SU-DHL-6 (cell line): ENCODE measurements around the gene ZSCAN22.

ENCODE experiments used
- H2AFZ ChIP-seq: fragments of 200-600 bp; sonication (generic); 2 replicates; pipeline ENCODE4 v1.6.1; 2014; ENCODE audit warnings: low read depth, mild to moderate bottlenecking, moderate library complexity, mixed read lengths, antibody characterized with exemption, low read length; ENCODE audit not compliant: severe bottlenecking
- H3F3A ChIP-seq: fragments of 200-600 bp; shearing (Covaris generic); 2 replicates; pipeline ENCODE4 v1.6.0; 2016; ENCODE audit warnings: antibody characterized with exemption, mild to moderate bottlenecking; ENCODE audit not compliant: insufficient read depth
- H3K27ac ChIP-seq: fragments of 200-600 bp; sonication (generic); 2 replicates; pipeline ENCODE4 v1.5.1; 2016; ENCODE audit warnings: low read depth, mild to moderate bottlenecking, low read length, moderate library complexity, mixed read lengths
- H3K27me3 ChIP-seq: fragments of 200-600 bp; sonication (generic), shearing (Covaris generic); 2 replicates; pipeline ENCODE4 v1.6.0; 2014; ENCODE audit warnings: mild to moderate bottlenecking, low read length
- H3K36me3 ChIP-seq: fragments of 200-600 bp; sonication (generic); 2 replicates; pipeline ENCODE4 v1.6.1; 2014; ENCODE audit warnings: mild to moderate bottlenecking, low read length, mixed read lengths
- H3K4me2 ChIP-seq: fragments of 300-600, 200-600 bp; shearing (Covaris generic), sonication (generic); 2 replicates; pipeline ENCODE4 v1.6.0; 2014; ENCODE audit warnings: low read length, low read depth, mild to moderate bottlenecking; ENCODE audit not compliant: poor library complexity, severe bottlenecking
- H3K4me3 ChIP-seq: fragments of 200-600 bp; sonication (generic); 2 replicates; pipeline ENCODE4 v1.5.1; 2014; ENCODE audit warnings: antibody characterized with exemption, low read length, mild to moderate bottlenecking, mixed read lengths; ENCODE audit not compliant: insufficient read depth, poor library complexity, severe bottlenecking
- H3K79me2 ChIP-seq: fragments of 200-600 bp; sonication (generic); 2 replicates; pipeline ENCODE4 v1.6.1; 2014; ENCODE audit warnings: mild to moderate bottlenecking, low read length, moderate library complexity; ENCODE audit not compliant: insufficient read depth
- H3K9ac ChIP-seq: fragments of 200-600 bp; sonication (generic); 2 replicates; pipeline ENCODE4 v1.7.0; 2014; ENCODE audit warnings: mild to moderate bottlenecking, low read length
- H3K9me2 ChIP-seq: fragments of 200-600 bp; sonication (generic); replicated peaks from 2 replicates; pipeline ENCODE4 v1.6.1; 2014; ENCODE audit warnings: low read length; ENCODE audit not compliant: insufficient read depth
- H3K9me3 ChIP-seq: fragments of 200-600 bp; sonication (generic); 2 replicates; pipeline ENCODE4 v1.6.1; 2014; ENCODE audit warnings: low read length, mixed read lengths; ENCODE audit not compliant: insufficient read depth
- H4K20me1 ChIP-seq: fragments of 200-600 bp; sonication (generic); 2 replicates; pipeline ENCODE4 v1.6.1; 2014; ENCODE audit warnings: low read depth, mild to moderate bottlenecking, antibody characterized with exemption, low read length, moderate library complexity, mixed read lengths
- EZH2phosphoT487 ChIP-seq: fragments of 200-600 bp; sonication (generic), shearing (Covaris generic); conservative IDR thresholded peaks from 2 replicates; pipeline ENCODE4 v1.6.1; 2018; ENCODE audit warnings: mild to moderate bottlenecking, antibody characterized with exemption, low read length, moderate library complexity, mixed read lengths
- TF ChIP-seq, protein P1 (sequence below): fragments of 200-600 bp; sonication (generic); IDR thresholded peaks from one replicate; pipeline ENCODE4 v1.5.1; 2017; ENCODE audit warnings: antibody characterized with exemption, mild to moderate bottlenecking, low read length, moderate library complexity; ENCODE audit not compliant: insufficient read depth, poor library complexity, severe bottlenecking

The ZSCAN22 gene

DNA sequence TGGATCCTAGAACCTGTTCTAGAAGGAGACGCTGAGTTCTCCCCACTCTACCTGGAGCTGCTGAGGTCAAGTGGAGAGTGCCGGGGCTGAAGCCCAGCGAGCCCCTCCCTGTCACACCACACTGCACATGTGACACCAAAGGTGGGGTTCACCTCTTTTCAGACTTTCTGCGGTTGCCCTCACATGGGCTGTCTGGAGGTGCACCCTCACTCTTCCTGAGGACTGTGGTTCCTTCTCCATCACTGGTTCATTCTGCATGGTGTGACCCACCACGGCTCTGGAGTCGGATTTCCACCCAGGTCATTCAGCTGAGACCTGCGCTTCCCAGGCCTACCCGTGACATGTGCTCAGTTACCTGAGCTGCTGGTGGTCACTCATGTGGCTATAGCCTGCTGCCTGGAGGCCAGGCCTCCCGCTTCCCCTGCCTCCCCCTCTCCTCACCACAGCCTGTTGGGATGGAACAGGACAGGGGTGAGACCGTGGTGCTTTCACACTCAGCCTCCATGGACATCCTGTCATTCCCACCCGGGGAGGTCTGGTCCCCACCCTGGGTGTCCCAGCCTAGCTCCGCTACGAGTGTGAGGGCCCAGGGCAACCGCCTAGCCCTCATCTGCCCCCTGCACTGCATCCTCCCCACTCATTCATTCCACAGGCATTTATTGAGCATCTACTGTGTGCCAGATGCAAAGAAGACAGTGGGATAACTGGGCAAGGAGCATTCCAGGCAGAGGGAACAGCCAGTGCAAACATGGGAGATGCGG lies 27.1 kb downstream of the ZSCAN22 start:
- H3K36me3 ChIP-seq, result no peaks in the 10 kb centered on the region
- no peaks in the 10 kb centered on the region for H3K9me2 ChIP-seq
- H3K9me3 ChIP-seq, result no peaks in the 10 kb centered on the region
- H2AFZ ChIP-seq, result no peak overlapping the region
- H3F3A ChIP-seq, result no peaks in the 10 kb centered on the region
- TF ChIP-seq, protein P1, sequence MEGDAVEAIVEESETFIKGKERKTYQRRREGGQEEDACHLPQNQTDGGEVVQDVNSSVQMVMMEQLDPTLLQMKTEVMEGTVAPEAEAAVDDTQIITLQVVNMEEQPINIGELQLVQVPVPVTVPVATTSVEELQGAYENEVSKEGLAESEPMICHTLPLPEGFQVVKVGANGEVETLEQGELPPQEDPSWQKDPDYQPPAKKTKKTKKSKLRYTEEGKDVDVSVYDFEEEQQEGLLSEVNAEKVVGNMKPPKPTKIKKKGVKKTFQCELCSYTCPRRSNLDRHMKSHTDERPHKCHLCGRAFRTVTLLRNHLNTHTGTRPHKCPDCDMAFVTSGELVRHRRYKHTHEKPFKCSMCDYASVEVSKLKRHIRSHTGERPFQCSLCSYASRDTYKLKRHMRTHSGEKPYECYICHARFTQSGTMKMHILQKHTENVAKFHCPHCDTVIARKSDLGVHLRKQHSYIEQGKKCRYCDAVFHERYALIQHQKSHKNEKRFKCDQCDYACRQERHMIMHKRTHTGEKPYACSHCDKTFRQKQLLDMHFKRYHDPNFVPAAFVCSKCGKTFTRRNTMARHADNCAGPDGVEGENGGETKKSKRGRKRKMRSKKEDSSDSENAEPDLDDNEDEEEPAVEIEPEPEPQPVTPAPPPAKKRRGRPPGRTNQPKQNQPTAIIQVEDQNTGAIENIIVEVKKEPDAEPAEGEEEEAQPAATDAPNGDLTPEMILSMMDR, result no peak
- TF ChIP-seq EZH2phosphoT487, result no peak
- no peak overlapping the region for H3K9ac ChIP-seq
- no peak overlapping the region for H3K27ac ChIP-seq
- H3K4me2 ChIP-seq, result no peak overlapping the region
- no peaks in the 10 kb centered on the region for H3K27me3 ChIP-seq
- H3K79me2 ChIP-seq, result no peaks in the 10 kb centered on the region
- no peak overlapping the region for H3K4me3 ChIP-seq
- H4K20me1 ChIP-seq, result no peaks in the 10 kb centered on the region

GRCh38 chr19:58354478-58355030 lies 27.8 kb downstream of the ZSCAN22 start:
- TF ChIP-seq EZH2phosphoT487, result no peak
- TF ChIP-seq, protein P1, result no peak
- Histone ChIP-seq H3K27me3 (no peaks in the 10 kb centered on the region), H3K4me3 (no peak overlapping the region)

DNA sequence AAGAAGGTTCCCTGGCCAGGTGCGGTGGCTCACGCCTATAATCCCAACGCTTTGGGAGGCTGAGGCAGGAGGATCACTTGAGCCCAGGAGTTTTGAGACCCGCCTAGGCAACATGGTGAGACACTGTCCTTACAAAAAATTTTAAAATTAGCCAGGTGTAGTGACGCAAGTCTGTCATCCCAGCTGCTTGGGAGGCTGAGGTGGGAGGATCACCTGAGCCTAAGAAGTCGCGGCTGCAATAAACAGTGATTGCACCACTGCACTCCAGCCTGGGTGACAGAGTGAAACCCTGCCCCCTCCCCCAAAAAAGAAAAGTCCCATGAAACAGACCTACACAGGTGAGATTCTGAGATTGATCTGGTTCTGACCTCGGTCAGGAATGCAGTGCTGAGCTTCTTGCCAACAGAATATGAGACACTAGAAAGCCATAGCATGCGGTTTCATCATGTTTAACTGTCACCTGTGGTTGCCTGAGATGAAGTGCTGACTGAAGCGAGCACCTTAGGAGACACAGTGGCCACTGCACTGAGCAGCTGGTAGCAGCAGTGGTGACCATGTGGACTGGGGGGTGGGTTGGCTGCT lies 28.5 kb downstream of the ZSCAN22 start:
- Histone ChIP-seq H3K79me2 (no peaks in the 10 kb centered on the region), H3F3A (0 out of 2 replicates have a peak, but pooled peaks cover 5% of the 10 kb centered on the region), H3K27me3 (no peaks in the 10 kb centered on the region), H3K27ac (no peak overlapping the region), H3K36me3 (no peaks in the 10 kb centered on the region), H3K4me3 (no peak overlapping the region), H3K9me2 (no peaks in the 10 kb centered on the region), H3K4me2 (no peak overlapping the region), H3K9me3 (no peaks in the 10 kb centered on the region), H2AFZ (no peak overlapping the region), H4K20me1 (no peaks in the 10 kb centered on the region), H3K9ac (no peak overlapping the region)
- TF ChIP-seq, protein P1, result no peak
- no peak for TF ChIP-seq EZH2phosphoT487

More at GRCh38 chr19:58354478-58355030, 27.8 kb downstream of the ZSCAN22 start:
- H3K4me2 ChIP-seq, result no peak overlapping the region
- no peaks in the 10 kb centered on the region for H3K79me2 ChIP-seq
- H3K9me2 ChIP-seq, result no peaks in the 10 kb centered on the region
- no peaks in the 10 kb centered on the region for H4K20me1 ChIP-seq
- H3K9ac ChIP-seq, result no peak overlapping the region
- H3K27ac ChIP-seq, result no peak overlapping the region
- no peaks in the 10 kb centered on the region for H3K36me3 ChIP-seq
- H2AFZ ChIP-seq, result no peak overlapping the region
- H3F3A ChIP-seq, result no peaks in the 10 kb centered on the region
- no peaks in the 10 kb centered on the region for H3K9me3 ChIP-seq
